GM12878 (cell line): ENCODE data around the gene CLIC3. TPM values are rescaled to one million over a fixed set of nuclear protein-coding genes. Genes with fewer than 3 reads are reported as not detected.

Experiments used
- ATAC-seq: fragments of 200-7000 bp; cut with Tn5 transposase; 3 replicates; pipeline ENCODE4 v1.9.1; 2020; ENCODE audit warnings: mild to moderate bottlenecking, moderate library complexity
- BruUV-seq: library from RNA; stranded (reverse); fragments of 400-500 nt; replicated peaks from 2 replicates; lab custom pipeline; 2021; lab: Mats Ljungman, UMichigan
- CTCF ChIA-PET: fragments of 300-600 bp; sonication (Branson Sonifier 250); formaldehyde crosslinking; extraction: SDS; loops from one replicate; lab custom pipeline; 2021; ENCODE audit warnings: inconsistent platforms; lab: Yijun Ruan, JAX
- POLR2A ChIA-PET: fragments of 350-600 bp; formaldehyde crosslinking; extraction: SDS; loops from one replicate; lab custom pipeline; 2021; ENCODE audit warnings: inconsistent platforms; lab: Charles Lee
- RAD21 ChIA-PET: fragments of 300-600 bp; sonication (Branson Sonifier 250); formaldehyde crosslinking; loops from one replicate; lab custom pipeline; 2023; ENCODE audit warnings: antibody characterized with exemption; ENCODE audit not compliant: unreplicated experiment; lab: Charles Lee
- SMC1A ChIA-PET: fragments of 300-600 bp; sonication (Branson Sonifier 250); formaldehyde crosslinking; loops from one replicate; lab custom pipeline; 2023; ENCODE audit not compliant: unreplicated experiment, uncharacterized antibody; lab: Charles Lee
- DNase-seq: peaks from one replicate; pipeline ENCODE4 v3.0.0-alpha.2; 2011; ENCODE audit warnings: low read depth, low spot score
- FAIRE-seq: peaks from 3 replicates; lab custom pipeline; 2011; peaks lifted over from hg19 to GRCh38; lab: Jason Lieb, UNC
- H2AFZ ChIP-seq: 2 replicates; pipeline ENCODE4 v1.6.0; 2011; ENCODE audit warnings: low read depth, low read length, control low read depth; ENCODE audit not compliant: control insufficient read depth
- H3K27ac ChIP-seq: 2 replicates; pipeline ENCODE4 v1.5.1; 2011; ENCODE audit warnings: control low read depth; ENCODE audit not compliant: control insufficient read depth, insufficient read depth
- H3K27me3 ChIP-seq, 2 experiments: replicated peaks in 1 of 2; 2 replicates each; pipeline versions ENCODE4 v1.6.0 to v1.6.1; 2011; ENCODE audit warnings: low read length in 1 of 2; ENCODE audit not compliant: control insufficient read depth in 2 of 2, insufficient read depth in 2 of 2
- H3K36me3 ChIP-seq, 2 experiments: 2 replicates each; pipeline ENCODE4 v1.5.1; 2011; ENCODE audit warnings: low read length in 1 of 2; ENCODE audit not compliant: control insufficient read depth in 2 of 2, insufficient read depth in 2 of 2
- H3K4me1 ChIP-seq: 2 replicates; pipeline ENCODE4 v1.6.1; 2011; ENCODE audit warnings: mild to moderate bottlenecking, low read length, moderate library complexity, mixed read lengths; ENCODE audit not compliant: control insufficient read depth, insufficient read depth
- H3K4me2 ChIP-seq: 2 replicates; pipeline ENCODE4 v1.6.0; 2011; ENCODE audit warnings: control low read depth; ENCODE audit not compliant: control insufficient read depth, insufficient read depth
- H3K4me3 ChIP-seq: fragments of 200-600 bp; sonication (generic); 2 replicates; pipeline ENCODE4 v1.5.1; 2016
- H3K79me2 ChIP-seq: 2 replicates; pipeline ENCODE4 v1.6.0; 2011; ENCODE audit warnings: low read length; ENCODE audit not compliant: control insufficient read depth, insufficient read depth
- H3K9ac ChIP-seq: 2 replicates; pipeline ENCODE4 v1.8.0; 2011; ENCODE audit warnings: low read length, control low read depth, mixed read lengths; ENCODE audit not compliant: control insufficient read depth, insufficient read depth
- H3K9me3 ChIP-seq: replicated peaks from 3 replicates; pipeline ENCODE4 v1.5.1; 2011; ENCODE audit warnings: mild to moderate bottlenecking, low read length; ENCODE audit not compliant: control insufficient read depth, insufficient read depth
- H4K20me1 ChIP-seq: 2 replicates; pipeline ENCODE4 v1.6.0; 2011; ENCODE audit not compliant: control insufficient read depth, insufficient read depth
- ATF7 ChIP-seq: fragments of 450-650 bp; IDR thresholded peaks from 2 replicates; pipeline ENCODE4 v1.6.1; 2016; ENCODE audit warnings: low read depth, mild to moderate bottlenecking
- HCFC1 ChIP-seq: fragments of 150-350 bp; IDR thresholded peaks from 2 replicates; pipeline ENCODE4 v1.6.1; 2014; ENCODE audit warnings: low read length
- JUND ChIP-seq: IDR thresholded peaks from 2 replicates; pipeline ENCODE4 v1.6.1; 2012; ENCODE audit warnings: low read depth, mild to moderate bottlenecking, low read length, improper control_type of control experiment, moderate library complexity
- KAT2A ChIP-seq: conservative IDR thresholded peaks from 2 replicates; pipeline ENCODE4 v1.6.1; 2011; ENCODE audit warnings: low read depth, low read length; ENCODE audit not compliant: control insufficient read depth
- RBBP5 ChIP-seq: fragments of 200-600 bp; sonication (generic); conservative IDR thresholded peaks from 2 replicates; pipeline ENCODE4 v1.6.1; 2016
- SREBF2 ChIP-seq: IDR thresholded peaks from 2 replicates; pipeline ENCODE4 v1.6.1; 2012; ENCODE audit warnings: mild to moderate bottlenecking, low read length
- SUPT20H ChIP-seq: IDR thresholded peaks from 2 replicates; pipeline ENCODE4 v1.6.1; 2011; ENCODE audit warnings: low read depth, mild to moderate bottlenecking, low read length, moderate library complexity, borderline replicate concordance; ENCODE audit not compliant: control insufficient read depth
- SUZ12 ChIP-seq: fragments of 200-600 bp; sonication (generic); IDR thresholded peaks from one replicate; pipeline ENCODE4 v1.6.1; 2018; ENCODE audit warnings: antibody characterized with exemption, mild to moderate bottlenecking; ENCODE audit not compliant: unreplicated experiment
- TARDBP ChIP-seq: IDR thresholded peaks from 2 replicates; pipeline ENCODE4 v1.6.1; 2016; ENCODE audit warnings: borderline replicate concordance
- ZNF217 ChIP-seq: fragments of 450-650 bp; IDR thresholded peaks from 2 replicates; pipeline ENCODE4 v1.6.1; 2017; ENCODE audit warnings: antibody characterized with exemption, mild to moderate bottlenecking
- WGBS: methylation state at CpG from one replicate; pipeline ENCODE4 v1.1.6; 2016; ENCODE audit warnings: low lambda C conversion rate; ENCODE audit not compliant: insufficient replicate concordance, insufficient coverage; ENCODE audit errors: missing lambda C conversion rate; 5-methylcytosine and 5-hydroxymethylcytosine counted together
- in situ Hi-C: fragments of 300-500 bp; cut with MboI; formaldehyde crosslinking; loops from 9 replicates; pipeline ENCODE4 v1.14.3; 2018; ENCODE audit warnings: mixed read lengths
- intact Hi-C: fragments of 100-400 bp; cut with micrococcal nuclease; formaldehyde crosslinking; loops from one replicate; pipeline ENCODE4 v1.14.2; 2022; ENCODE audit not compliant: unreplicated experiment
- polyA plus RNA-seq, 11 experiments: library from polyadenylated mRNA; depleted of rRNA in 4 of 11; unstranded in 6 of 11; stranded (reverse) in 5 of 11; fragments of >200 nt; fragmentation: Nextera tagmentation in 4 of 11; fragmentation: Illumina TruSeq in 1 of 11; extraction: Ambion mirVana in 4 of 11; extraction: Trizol in 1 of 11; gene quantifications; 1 replicate in 1 of 11; 2 replicates in 10 of 11; pipeline versions ENCODE4 v1.2.1 to v1.2.3, GENCODE V29; 2011 to 2016; ENCODE audit warnings: inconsistent platforms in 2 of 11, missing spikeins in 2 of 11, low read depth in 1 of 11
- total RNA-seq, 4 experiments: library from RNA; depleted of rRNA in 3 of 4; stranded (reverse); fragments of >200 nt in 3 of 4; fragmentation: Illumina TruSeq in 1 of 4; extraction: Trizol in 1 of 4; gene quantifications; 2 replicates each; pipeline versions ENCODE4 v1.2.1 to v1.2.3, GENCODE V29; 2013 to 2021
- TF ChIP-seq, protein P1 (sequence below): IDR thresholded peaks from 2 replicates; pipeline ENCODE4 v1.6.1; 2011; ENCODE audit warnings: borderline replicate concordance, low read depth, mild to moderate bottlenecking, moderate library complexity, low read length; ENCODE audit not compliant: insufficient read depth, poor library complexity, severe bottlenecking

CLIC3 gene
- total and polyA plus RNA-seq, 10 of the 15 experiments (the other 5 are each of a cell fraction or from before 2014, with no cell fraction given): 0.31 TPM; not detected in 9

DNA sequence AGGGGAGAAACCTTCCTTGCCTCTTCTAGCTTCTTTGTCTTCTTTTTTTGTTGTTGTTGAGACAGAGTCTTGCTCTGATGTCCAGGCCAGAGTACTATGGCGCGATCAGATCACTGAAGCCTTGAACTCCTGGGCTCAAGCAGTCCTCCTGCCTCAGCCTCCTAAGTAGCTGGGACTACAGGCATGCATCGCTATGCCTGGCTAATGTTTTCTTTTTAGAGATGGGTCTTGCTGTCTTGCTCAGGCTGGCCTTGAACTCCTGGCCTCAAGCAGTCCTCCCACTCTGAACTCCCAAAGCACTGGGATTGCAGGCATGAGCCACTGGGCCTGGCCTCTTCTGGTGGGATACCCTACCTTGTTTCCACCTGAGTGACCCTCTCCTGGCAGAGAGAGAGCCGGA lies 7.5 kb downstream of the CLIC3 start:
- TF ChIP-seq JUND: no peak
- TF ChIP-seq RBBP5: no peak
- no peak for TF ChIP-seq SREBF2
- no peak for TF ChIP-seq ATF7
- TF ChIP-seq ZNF217: no peak
- TF ChIP-seq, protein P1, sequence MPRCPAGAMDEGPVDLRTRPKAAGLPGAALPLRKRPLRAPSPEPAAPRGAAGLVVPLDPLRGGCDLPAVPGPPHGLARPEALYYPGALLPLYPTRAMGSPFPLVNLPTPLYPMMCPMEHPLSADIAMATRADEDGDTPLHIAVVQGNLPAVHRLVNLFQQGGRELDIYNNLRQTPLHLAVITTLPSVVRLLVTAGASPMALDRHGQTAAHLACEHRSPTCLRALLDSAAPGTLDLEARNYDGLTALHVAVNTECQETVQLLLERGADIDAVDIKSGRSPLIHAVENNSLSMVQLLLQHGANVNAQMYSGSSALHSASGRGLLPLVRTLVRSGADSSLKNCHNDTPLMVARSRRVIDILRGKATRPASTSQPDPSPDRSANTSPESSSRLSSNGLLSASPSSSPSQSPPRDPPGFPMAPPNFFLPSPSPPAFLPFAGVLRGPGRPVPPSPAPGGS: no peak
- TF ChIP-seq HCFC1: no peak
- TF ChIP-seq KAT2A: no peak
- no peak for TF ChIP-seq SUZ12
- TF ChIP-seq TARDBP: no peak
- TF ChIP-seq SUPT20H: no peak
- ChIA-PET CTCF (interaction anchor here (0.6 kb wide), 1 partner anchor 81 kb away, joined by 4 read pairs; no protein-coding TSS in a partner anchor), RAD21 (no interaction called here), POLR2A (no interaction called here), SMC1A (no interaction called here)
- no TSS peak for BruUV-seq
- Histone ChIP-seq H4K20me1 (peaks cover 1% of the 10 kb centered on the region; the same call in 1 of the 2 replicates), H3K4me3 (no peak overlapping the region), H3K27ac (no peak overlapping the region), H3K79me2 (no peaks in the 10 kb centered on the region; the same call in 1 of the 2 replicates), H3K4me1 (peaks cover 8% of the 10 kb centered on the region), H3K9me3 (no peaks in the 10 kb centered on the region; the same call in 2 of the 3 replicates), H3K27me3 (peaks cover 3 to 5% of the 10 kb centered on the region in 2 experiments), H3K4me2 (no peak overlapping the region), H3K36me3 (no peaks in the 10 kb centered on the region), H2AFZ (no peak overlapping the region), H3K9ac (no peak overlapping the region)
- 61% methylated on average over 4 of the region's 4 CpGs for WGBS
- no peak for DNase-seq
- ATAC-seq: no peak
- intact Hi-C loops (no loop called here), in situ Hi-C loops (no loop called here)
- FAIRE-seq: no peak
